CD14-positive monocyte (primary cell): ENCODE measurements around the gene LCP1. TPM values are rescaled to one million over a fixed set of nuclear protein-coding genes. Genes with fewer than 3 reads are reported as not detected.

Source experiments
- DNase-seq, 3 donors: peaks; one replicate each; pipeline ENCODE4 v3.0.0-alpha.2; 2011 to 2022
- H2AFZ ChIP-seq: 2 replicates; pipeline ENCODE4 v1.6.0; 2012; ENCODE audit warnings: mild to moderate bottlenecking, low read depth, low read length, inconsistent platforms; ENCODE audit not compliant: insufficient read depth, poor library complexity, severe bottlenecking
- H3K27ac ChIP-seq, 2 donors: 1 replicate in 1 of 2; 2 replicates in 1 of 2; pipeline ENCODE4 v1.5.1; 2012 to 2013; ENCODE audit warnings: low read length in 2 of 2, control low read depth in 1 of 2, inconsistent platforms in 1 of 2, low read depth in 1 of 2, mild to moderate bottlenecking in 1 of 2
- H3K27me3 ChIP-seq, 2 donors: one replicate each; pipeline versions ENCODE4 v1.6.0 to v1.6.1; 2011 to 2013; ENCODE audit warnings: low read length in 2 of 2; ENCODE audit not compliant: control insufficient read depth in 2 of 2, insufficient read depth in 2 of 2
- H3K36me3 ChIP-seq, 2 donors: replicated peaks in 1 of 2; 1 replicate in 1 of 2; 2 replicates in 1 of 2; pipeline versions ENCODE4 v1.5.1 to v1.6.1; 2012 to 2013; ENCODE audit warnings: low read length in 2 of 2, control low read depth in 1 of 2, inconsistent platforms in 1 of 2, mild to moderate bottlenecking in 1 of 2; ENCODE audit not compliant: insufficient read depth in 2 of 2, control insufficient read depth in 1 of 2
- H3K4me1 ChIP-seq, 2 donors: 1 replicate in 1 of 2; 2 replicates in 1 of 2; pipeline versions ENCODE4 v1.5.1 to v1.6.1; 2012 to 2013; ENCODE audit warnings: low read length in 2 of 2, control low read depth in 1 of 2, inconsistent platforms in 1 of 2, mild to moderate bottlenecking in 1 of 2, moderate library complexity in 1 of 2; ENCODE audit not compliant: insufficient read depth in 2 of 2, control insufficient read depth in 1 of 2
- H3K4me2 ChIP-seq: replicated peaks from 2 replicates; pipeline ENCODE3; 2012; ENCODE audit warnings: low read length, moderate library complexity, mild to moderate bottlenecking; ENCODE audit not compliant: poor library complexity, severe bottlenecking; ENCODE audit errors: extremely low read depth
- H3K4me3 ChIP-seq, 3 experiments: fragments of 200-600 bp in 1 of 3; sonication (generic) in 1 of 3; replicated peaks in 1 of 3; 1 replicate in 2 of 3; 2 replicates in 1 of 3; pipeline ENCODE4 v1.5.1; 2011 to 2013; ENCODE audit warnings: low read length in 3 of 3, mild to moderate bottlenecking in 3 of 3, control low read depth in 2 of 3, low read depth in 2 of 3, inconsistent platforms in 1 of 3, moderate library complexity in 1 of 3
- H3K79me2 ChIP-seq: 2 replicates; pipeline ENCODE4 v1.6.0; 2012; ENCODE audit warnings: mild to moderate bottlenecking, control low read depth, inconsistent platforms, low read length, moderate library complexity; ENCODE audit not compliant: insufficient read depth
- H3K9ac ChIP-seq: 2 replicates; pipeline ENCODE4 v1.6.0; 2017; ENCODE audit warnings: low read length, mild to moderate bottlenecking; ENCODE audit not compliant: insufficient read depth, poor library complexity, severe bottlenecking
- H3K9me3 ChIP-seq, 2 donors: replicated peaks in 1 of 2; 1 replicate in 1 of 2; 2 replicates in 1 of 2; pipeline versions ENCODE4 v1.5.1 to v1.6.1; 2012 to 2013; ENCODE audit warnings: low read length in 2 of 2, control low read depth in 1 of 2; ENCODE audit not compliant: control insufficient read depth in 1 of 2, insufficient read depth in 1 of 2
- H4K20me1 ChIP-seq: 2 replicates; pipeline ENCODE4 v1.6.0; 2012; ENCODE audit warnings: mild to moderate bottlenecking, low read length, control low read depth, moderate library complexity; ENCODE audit not compliant: insufficient read depth
- H3K27ac Mint-ChIP-seq, 7 donors: one replicate each; pipeline ENCODE4 v1.8.0; 2020; ENCODE audit warnings: mild to moderate bottlenecking in 7 of 7, mixed read lengths in 7 of 7, moderate library complexity in 6 of 7, inconsistent platforms in 2 of 7
- H3K27me3 Mint-ChIP-seq, 3 donors: one replicate each; pipeline ENCODE4 v1.8.0; 2021 to 2022; ENCODE audit warnings: low read depth in 3 of 3, mild to moderate bottlenecking in 3 of 3, mixed read lengths in 3 of 3, moderate library complexity in 3 of 3, inconsistent platforms in 1 of 3
- H3K36me3 Mint-ChIP-seq, 2 donors: one replicate each; pipeline ENCODE4 v1.8.0; 2020; ENCODE audit warnings: mixed read lengths in 2 of 2, inconsistent platforms in 1 of 2, mild to moderate bottlenecking in 1 of 2
- H3K4me1 Mint-ChIP-seq: one replicate; pipeline ENCODE4 v1.8.0; 2020; ENCODE audit warnings: mild to moderate bottlenecking, mixed read lengths
- H3K4me3 Mint-ChIP-seq, 2 donors: one replicate each; pipeline ENCODE4 v1.8.0; 2020; ENCODE audit warnings: mild to moderate bottlenecking in 2 of 2, mixed read lengths in 2 of 2, moderate library complexity in 1 of 2
- H3K9me3 Mint-ChIP-seq, 7 donors: one replicate each; pipeline ENCODE4 v1.8.0; 2020 to 2022; ENCODE audit warnings: mixed read lengths in 7 of 7, mild to moderate bottlenecking in 6 of 7, moderate library complexity in 6 of 7, inconsistent platforms in 2 of 7
- CTCF ChIP-seq: fragments of 200-600 bp; IDR thresholded peaks from one replicate; pipeline ENCODE4 v1.8.0; 2022; ENCODE audit warnings: antibody characterized with exemption, mild to moderate bottlenecking
- WGBS: methylation state at CpG from one replicate; pipeline ENCODE4 v1.1.5; 2013; ENCODE audit warnings: missing lambda C conversion rate; ENCODE audit not compliant: insufficient coverage; 5-methylcytosine and 5-hydroxymethylcytosine counted together
- intact Hi-C, 2 donors: fragments of 100-400 bp; cut with micrococcal nuclease; formaldehyde crosslinking; loops; one replicate each; pipeline versions ENCODE4 v1.15.0 to v1.15.1; 2023
- polyA plus RNA-seq, 3 donors: library from polyadenylated mRNA; depleted of rRNA in 1 of 3; unstranded in 2 of 3; stranded (reverse) in 1 of 3; fragments of 300-500 nt in 2 of 3; fragments of >200 nt in 1 of 3; fragmentation: Illumina TruSeq in 2 of 3; gene quantifications; 1 replicate in 2 of 3; 2 replicates in 1 of 3; pipeline ENCODE4 v1.2.3, GENCODE V29; 2012 to 2021

LCP1 gene
- polyA plus RNA-seq, 3 donors, result 653 to 2,003 (median 1,636) TPM

DNA sequence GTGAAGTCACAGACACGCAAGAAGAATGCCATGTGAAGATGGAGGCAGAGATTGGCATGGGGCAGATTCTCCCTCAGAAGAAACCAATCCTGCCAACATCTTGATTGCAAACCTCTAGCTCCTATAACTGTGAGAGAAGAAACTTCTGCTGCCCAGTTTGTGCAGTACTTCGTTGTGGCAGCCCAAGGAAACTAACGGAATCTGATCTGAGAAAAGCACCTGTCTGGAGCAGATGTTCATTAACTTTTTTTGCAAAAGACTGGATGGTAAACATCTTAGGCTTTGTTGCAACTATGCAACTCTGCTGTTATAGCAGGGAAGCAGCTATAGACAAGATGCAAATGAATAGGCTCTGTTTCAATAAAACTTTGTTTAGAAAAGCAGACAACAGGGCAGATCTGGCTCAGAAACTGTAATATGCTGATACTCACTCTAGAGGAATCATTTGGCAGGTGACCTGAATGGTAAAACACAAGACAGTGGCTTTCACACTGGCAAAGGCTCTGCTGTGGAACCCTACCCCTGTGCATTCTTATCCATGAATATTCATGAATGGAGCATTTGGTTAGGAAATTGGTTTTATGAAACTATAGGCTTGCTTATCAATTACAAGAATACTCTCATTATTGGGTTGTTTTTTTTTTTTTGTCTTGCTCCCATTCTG, 51.9 kb downstream of the LCP1 start:
- DNase-seq, result no peak
- Histone ChIP-seq H3K4me2 (no peak overlapping the region), H3K27me3 (no peaks in the 10 kb centered on the region), H3K9me3 (no peaks in the 10 kb centered on the region), H3K36me3 (peaks cover 90 to 93% of the 10 kb centered on the region in 2 donors), H3K4me1 (peaks cover 13 to 18% of the 10 kb centered on the region in 2 donors), H4K20me1 (peaks cover 100% of the 10 kb centered on the region), H3K27ac (peak overlapping the region in 1 of 2 donors; percentile 27), H3K4me3 (no peak overlapping the region), H3K9ac (no peak overlapping the region), H2AFZ (no peak overlapping the region), H3K79me2 (peaks cover 28% of the 10 kb centered on the region)
- H3K9me3 Mint-ChIP-seq, result no peaks in the 10 kb centered on the region
- H3K27me3 Mint-ChIP-seq, result no peaks in the 10 kb centered on the region
- H3K4me1 Mint-ChIP-seq, result peaks cover 24% of the 10 kb centered on the region
- WGBS, result 85% methylated on average over 2 of the region's 3 CpGs
- H3K36me3 Mint-ChIP-seq, result peaks cover 89 to 95% of the 10 kb centered on the region in 2 donors
- peak overlapping the region in 5 of 7 donors; percentile 22 to 51 (median 44) for H3K27ac Mint-ChIP-seq
- no peak overlapping the region for H3K4me3 Mint-ChIP-seq
- no peak for TF ChIP-seq CTCF
- intact Hi-C loops, result loop anchor here (5.0 to 10.0 kb wide), 3 partner anchors 75 to 325 kb away; partner anchors contain the start of gene ZC3H13 (in 2 of the 2)

GRCh38 chr13:46129124-46129523, 52.9 kb downstream of the LCP1 start:
- Histone ChIP-seq H3K9me3 (no peaks in the 10 kb centered on the region), H2AFZ (no peak overlapping the region), H3K4me3 (no peak overlapping the region), H3K79me2 (peaks cover 23% of the 10 kb centered on the region), H3K27me3 (no peaks in the 10 kb centered on the region), H3K9ac (no peak overlapping the region), H3K36me3 (peaks cover 81 to 84% of the 10 kb centered on the region in 2 donors), H3K27ac (no peak overlapping the region), H3K4me2 (no peak overlapping the region), H4K20me1 (peaks cover 100% of the 10 kb centered on the region), H3K4me1 (peaks cover 21 to 27% of the 10 kb centered on the region in 2 donors)
- TF ChIP-seq CTCF, result no peak
- Mint-ChIP-seq H3K4me1 (peaks cover 33% of the 10 kb centered on the region), H3K9me3 (no peaks in the 10 kb centered on the region), H3K4me3 (no peak overlapping the region), H3K27me3 (no peaks in the 10 kb centered on the region), H3K36me3 (peaks cover 79 to 85% of the 10 kb centered on the region in 2 donors), H3K27ac (peak overlapping the region in 3 of 7 donors; percentile 2 to 67 (median 60))
- WGBS, result no CpG with 5 or more reads among the region's 2 CpGs
- intact Hi-C loops, result loop anchor here (5.0 to 10.0 kb wide), 3 partner anchors 74 to 324 kb away; partner anchors contain the start of gene ZC3H13 (in 2 of the 2)
- DNase-seq, result no peak
